Kidney epithelial cell (primary cell): ENCODE results near the gene STOM. TPM values are rescaled to one million over a fixed set of nuclear protein-coding genes. Genes with fewer than 3 reads are reported as not detected.
A peak's percentile ranks its signal among the peaks of the same experiment; 100 is the strongest.

Experiments used
- DNase-seq: peaks from one replicate; pipeline ENCODE4 v3.0.0-alpha.2; 2010; ENCODE audit warnings: low read depth
- H3K27me3 ChIP-seq: 2 replicates; pipeline ENCODE4 v1.6.0; 2011; ENCODE audit warnings: low read length; ENCODE audit not compliant: control insufficient read depth, insufficient read depth
- H3K36me3 ChIP-seq: 2 replicates; pipeline ENCODE4 v1.5.1; 2011; ENCODE audit warnings: low read length; ENCODE audit not compliant: control insufficient read depth, insufficient read depth
- H3K4me3 ChIP-seq: 2 replicates; pipeline ENCODE4 v1.5.1; 2011; ENCODE audit warnings: low read depth, mild to moderate bottlenecking, control low read depth, low read length
- total RNA-seq: library from RNA; depleted of rRNA; stranded (reverse); fragments of >200 nt; gene quantifications from 2 replicates; pipeline ENCODE4 v1.2.3, GENCODE V29; 2015
- TF ChIP-seq, protein P1 (sequence below): IDR thresholded peaks from 2 replicates; pipeline ENCODE4 v1.5.1; 2011; ENCODE audit warnings: mild to moderate bottlenecking, moderate library complexity, low read length, control low read depth, inconsistent platforms; ENCODE audit not compliant: insufficient read depth, poor library complexity, severe bottlenecking

STOM gene
- total RNA-seq, 1 donor from 2014 or later: 16.8 TPM

DNA sequence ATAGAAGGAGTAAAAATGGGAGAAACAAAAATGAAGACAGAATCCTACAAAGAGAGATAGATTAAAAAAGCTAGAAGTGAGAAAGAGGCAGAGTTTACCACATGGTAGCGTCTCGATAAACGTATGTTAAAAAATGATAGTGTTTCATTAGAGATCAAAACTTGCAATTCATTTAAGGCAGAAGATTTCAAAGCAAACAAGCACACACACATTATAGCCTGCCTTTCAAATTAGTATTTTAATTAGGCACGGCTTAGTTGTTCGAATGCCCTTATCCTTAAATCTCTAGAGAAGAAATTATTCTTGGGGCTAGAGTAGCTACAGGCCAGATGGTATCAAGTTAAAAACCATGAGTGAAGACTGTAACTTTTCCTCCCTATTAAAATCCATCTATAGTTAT, 6.0 kb downstream of the STOM start:
- Histone ChIP-seq H3K4me3 (no peak overlapping the region), H3K36me3 (no peaks in the 10 kb centered on the region), H3K27me3 (no peaks in the 10 kb centered on the region)
- TF ChIP-seq, protein P1, sequence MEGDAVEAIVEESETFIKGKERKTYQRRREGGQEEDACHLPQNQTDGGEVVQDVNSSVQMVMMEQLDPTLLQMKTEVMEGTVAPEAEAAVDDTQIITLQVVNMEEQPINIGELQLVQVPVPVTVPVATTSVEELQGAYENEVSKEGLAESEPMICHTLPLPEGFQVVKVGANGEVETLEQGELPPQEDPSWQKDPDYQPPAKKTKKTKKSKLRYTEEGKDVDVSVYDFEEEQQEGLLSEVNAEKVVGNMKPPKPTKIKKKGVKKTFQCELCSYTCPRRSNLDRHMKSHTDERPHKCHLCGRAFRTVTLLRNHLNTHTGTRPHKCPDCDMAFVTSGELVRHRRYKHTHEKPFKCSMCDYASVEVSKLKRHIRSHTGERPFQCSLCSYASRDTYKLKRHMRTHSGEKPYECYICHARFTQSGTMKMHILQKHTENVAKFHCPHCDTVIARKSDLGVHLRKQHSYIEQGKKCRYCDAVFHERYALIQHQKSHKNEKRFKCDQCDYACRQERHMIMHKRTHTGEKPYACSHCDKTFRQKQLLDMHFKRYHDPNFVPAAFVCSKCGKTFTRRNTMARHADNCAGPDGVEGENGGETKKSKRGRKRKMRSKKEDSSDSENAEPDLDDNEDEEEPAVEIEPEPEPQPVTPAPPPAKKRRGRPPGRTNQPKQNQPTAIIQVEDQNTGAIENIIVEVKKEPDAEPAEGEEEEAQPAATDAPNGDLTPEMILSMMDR: no peak
- DNase-seq: no peak

DNA sequence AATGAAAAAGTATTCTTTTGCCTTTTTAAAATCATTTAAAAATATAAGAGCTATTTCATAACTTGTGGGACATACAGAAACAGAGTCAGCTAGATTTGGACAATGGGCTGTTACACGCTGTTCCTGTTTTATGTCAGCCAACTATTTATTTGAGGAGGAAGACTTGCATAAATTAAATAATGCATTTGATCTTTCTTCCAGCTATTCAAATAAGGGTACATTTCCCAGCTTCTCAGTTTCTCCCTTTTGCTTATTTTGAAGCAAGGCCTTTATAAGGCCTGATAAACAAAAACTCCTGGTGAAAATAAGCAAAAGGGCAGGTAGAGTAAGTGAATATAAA, 6.5 kb downstream of the STOM start:
- Histone ChIP-seq H3K36me3 (no peaks in the 10 kb centered on the region), H3K4me3 (no peak overlapping the region), H3K27me3 (no peaks in the 10 kb centered on the region)
- no peak for DNase-seq
- TF ChIP-seq, protein P1: no peak

DNA sequence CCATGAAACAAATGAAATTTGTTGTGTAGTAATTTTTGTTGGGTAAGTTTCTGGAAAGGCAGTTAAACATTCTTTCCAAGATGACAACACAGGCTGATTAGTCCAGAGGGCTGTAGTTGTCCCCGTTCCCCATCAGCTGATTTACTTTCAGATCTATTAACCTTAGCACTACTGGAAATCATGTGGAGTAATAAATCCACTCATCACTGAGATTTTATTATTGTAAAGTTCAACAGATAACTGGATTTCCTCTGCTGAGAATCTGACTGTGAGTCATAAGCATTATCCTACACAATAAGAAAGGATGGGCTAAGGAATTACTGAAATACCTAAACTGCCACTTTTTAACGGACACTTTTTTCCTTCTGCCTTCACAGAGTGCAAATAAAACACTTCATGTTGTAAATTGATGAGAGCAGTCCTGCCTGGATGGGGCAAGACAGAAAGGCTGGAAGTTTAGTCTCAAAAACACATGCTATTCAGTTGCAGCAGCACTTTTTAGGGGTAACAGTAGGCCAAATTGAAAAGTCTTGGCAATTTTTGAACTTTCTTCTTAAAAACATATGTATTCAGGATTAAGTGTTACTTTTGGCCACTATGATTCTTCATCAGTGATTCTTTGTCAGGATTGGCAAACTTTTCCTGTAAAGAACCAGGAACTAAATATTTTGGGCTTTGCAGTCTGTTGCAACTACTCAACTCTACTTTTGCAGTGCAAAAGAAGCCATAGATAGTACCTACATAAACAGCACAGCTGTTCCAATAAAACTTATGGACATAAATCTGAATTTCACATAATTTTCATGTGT, 7.0 kb downstream of the STOM start:
- Histone ChIP-seq H3K4me3 (no peak overlapping the region), H3K27me3 (no peaks in the 10 kb centered on the region), H3K36me3 (no peaks in the 10 kb centered on the region)
- DNase-seq: no peak
- TF ChIP-seq, protein P1: no peak

DNA sequence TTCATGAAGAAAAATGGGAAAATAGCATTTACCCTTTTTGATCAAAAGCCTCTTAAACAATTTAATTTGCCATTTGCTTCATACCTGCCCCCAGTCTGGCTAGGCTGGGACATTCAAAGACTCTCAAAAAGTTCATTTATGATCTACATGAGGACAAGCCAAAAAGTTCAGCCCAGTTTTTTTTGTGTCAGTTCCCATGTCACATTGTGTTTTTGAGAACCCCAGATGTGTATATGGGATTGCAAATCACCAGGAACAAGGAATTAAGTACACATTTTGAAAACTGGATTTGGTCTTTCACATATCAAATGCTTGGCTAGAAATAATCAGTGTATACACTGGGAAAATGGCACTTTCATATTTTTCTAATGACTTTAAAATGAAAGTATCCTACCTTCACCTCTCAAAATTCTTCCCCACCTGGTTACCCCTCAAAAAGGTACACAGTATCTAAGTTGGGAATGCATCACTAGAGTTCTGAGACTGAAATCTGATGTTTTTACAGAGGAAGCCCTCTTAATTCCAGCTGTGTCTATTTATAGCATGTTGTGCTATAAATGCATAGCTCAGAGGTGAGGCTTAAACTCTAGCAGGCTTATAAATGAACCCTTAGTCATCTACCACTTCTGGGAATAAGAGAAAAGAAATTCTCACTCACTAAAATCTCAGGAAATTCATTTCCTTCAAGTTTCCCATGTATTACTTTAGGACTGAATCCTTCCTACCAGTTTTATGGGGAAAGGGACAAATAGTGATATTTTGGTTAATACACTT, 9.3 kb downstream of the STOM start:
- TF ChIP-seq, protein P1: no peak
- no peaks in the 10 kb centered on the region for H3K27me3 ChIP-seq
- DNase-seq: peak; percentile 66

DNA sequence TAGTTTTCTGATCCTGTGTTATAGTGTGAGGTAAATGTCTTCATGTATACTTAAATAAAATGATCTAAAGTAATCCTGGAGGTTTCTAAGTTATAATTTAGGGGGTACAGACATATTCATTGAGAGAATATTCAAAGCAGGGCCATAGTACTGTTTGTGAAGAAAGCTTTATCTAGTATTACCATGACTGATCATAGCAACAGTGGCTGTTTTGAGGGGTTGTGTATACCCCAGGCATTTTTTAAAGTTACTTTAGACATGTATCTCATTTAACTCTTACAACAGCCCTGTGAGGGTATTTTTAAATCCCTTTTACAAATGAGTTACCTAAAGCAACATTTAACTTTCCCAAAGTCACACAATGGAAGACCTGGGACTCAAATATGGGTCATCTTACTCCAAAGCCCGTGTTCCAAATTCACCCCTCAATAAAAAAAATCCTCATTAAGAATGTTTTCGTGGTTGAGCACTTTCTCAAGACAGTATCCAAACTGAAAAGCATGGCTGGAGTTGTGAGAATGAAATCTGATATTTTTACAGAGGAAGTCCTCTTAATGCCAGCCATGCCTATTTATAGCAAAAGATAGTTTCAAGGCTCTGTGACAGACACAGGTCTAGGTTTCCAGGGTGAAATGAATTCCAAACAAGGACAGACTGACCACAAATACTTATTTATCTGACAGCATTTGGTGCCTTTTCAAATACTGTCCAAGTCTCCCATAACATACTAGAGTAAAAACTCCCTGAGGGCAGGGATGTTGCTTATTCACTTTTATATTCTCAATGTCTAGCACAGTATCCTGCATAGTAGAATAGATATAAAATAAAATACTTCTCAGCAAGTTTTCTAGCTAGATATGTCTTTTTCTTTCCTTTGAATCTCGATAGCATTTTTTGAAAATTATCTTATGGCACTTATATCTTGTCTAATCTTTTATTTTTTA, 10.4 kb downstream of the STOM start:
- no peak overlapping the region for H3K4me3 ChIP-seq
- H3K36me3 ChIP-seq: no peaks in the 10 kb centered on the region
- DNase-seq: no peak
- TF ChIP-seq, protein P1: no peak
- no peaks in the 10 kb centered on the region for H3K27me3 ChIP-seq

More for the DNA sequence above, 9.3 kb downstream of the STOM start:
- no peaks in the 10 kb centered on the region for H3K36me3 ChIP-seq
- no peak overlapping the region for H3K4me3 ChIP-seq
